ENCODE measurements around the gene PRKAG3. TPM values are rescaled to one million over a fixed set of nuclear protein-coding genes. Genes with fewer than 3 reads are reported as not detected.

The PRKAG3 gene
- total RNA-seq, 1 experiment from 2014 or later: not detected

DNA sequence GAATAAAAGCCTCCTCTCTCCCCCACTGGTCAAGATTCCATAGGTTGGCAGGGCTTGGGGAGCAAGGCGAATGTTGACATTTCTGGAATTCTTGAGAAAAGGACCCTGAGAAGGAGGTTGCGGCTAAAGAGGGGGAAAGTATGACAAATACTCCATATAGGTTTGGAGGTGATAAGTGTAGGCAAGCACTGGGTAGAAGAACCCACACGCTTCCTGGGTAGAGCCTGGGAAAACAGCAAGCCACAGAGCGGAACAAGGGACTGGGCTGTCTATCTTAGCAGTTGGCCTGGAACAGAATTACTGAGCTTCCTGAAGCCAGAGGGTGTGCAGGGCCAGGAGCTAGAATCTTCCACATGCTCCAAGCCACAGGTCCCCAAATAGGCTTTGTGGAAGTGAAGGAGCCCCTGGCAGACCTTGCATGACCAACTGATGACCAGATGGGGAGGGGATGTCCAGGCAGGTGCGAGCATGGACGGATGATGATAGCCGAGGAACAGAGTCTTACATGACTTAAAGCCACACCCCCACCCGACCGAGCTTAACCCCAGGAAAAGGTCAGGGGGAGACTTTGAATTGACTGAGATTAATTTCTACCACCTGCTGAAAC lies 9.9 kb downstream of the PRKAG3 start:
- intact Hi-C loops (cut with micrococcal nuclease): no loop called here
- ChIA-PET POLR2A (no interaction called here), CTCF (no interaction called here)
- H3K36me3 Mint-ChIP-seq (ENCODE audit: insufficient read depth, unreplicated experiment): no peaks in the 10 kb centered on the region
- no peak for DNase-seq (ENCODE audit: unreplicated experiment)
- no TSS peak for BruUV-seq (replicated peaks)
- peaks cover 16% of the 10 kb centered on the region for H3K27me3 Mint-ChIP-seq (ENCODE audit: insufficient read depth, unreplicated experiment)
- H3K27ac Mint-ChIP-seq (ENCODE audit: low read depth, unreplicated experiment): no peak overlapping the region
- TF ChIP-seq, protein P1, sequence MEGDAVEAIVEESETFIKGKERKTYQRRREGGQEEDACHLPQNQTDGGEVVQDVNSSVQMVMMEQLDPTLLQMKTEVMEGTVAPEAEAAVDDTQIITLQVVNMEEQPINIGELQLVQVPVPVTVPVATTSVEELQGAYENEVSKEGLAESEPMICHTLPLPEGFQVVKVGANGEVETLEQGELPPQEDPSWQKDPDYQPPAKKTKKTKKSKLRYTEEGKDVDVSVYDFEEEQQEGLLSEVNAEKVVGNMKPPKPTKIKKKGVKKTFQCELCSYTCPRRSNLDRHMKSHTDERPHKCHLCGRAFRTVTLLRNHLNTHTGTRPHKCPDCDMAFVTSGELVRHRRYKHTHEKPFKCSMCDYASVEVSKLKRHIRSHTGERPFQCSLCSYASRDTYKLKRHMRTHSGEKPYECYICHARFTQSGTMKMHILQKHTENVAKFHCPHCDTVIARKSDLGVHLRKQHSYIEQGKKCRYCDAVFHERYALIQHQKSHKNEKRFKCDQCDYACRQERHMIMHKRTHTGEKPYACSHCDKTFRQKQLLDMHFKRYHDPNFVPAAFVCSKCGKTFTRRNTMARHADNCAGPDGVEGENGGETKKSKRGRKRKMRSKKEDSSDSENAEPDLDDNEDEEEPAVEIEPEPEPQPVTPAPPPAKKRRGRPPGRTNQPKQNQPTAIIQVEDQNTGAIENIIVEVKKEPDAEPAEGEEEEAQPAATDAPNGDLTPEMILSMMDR (IDR thresholded peaks at IDR 0.05; ENCODE audit: unreplicated experiment): no peak
- H3K9me3 Mint-ChIP-seq (ENCODE audit: unreplicated experiment): no peaks in the 10 kb centered on the region
- H3K4me3 Mint-ChIP-seq (ENCODE audit: unreplicated experiment): no peak overlapping the region
- H3K4me1 Mint-ChIP-seq (ENCODE audit: insufficient read depth, unreplicated experiment): peaks cover 3% of the 10 kb centered on the region

DNA sequence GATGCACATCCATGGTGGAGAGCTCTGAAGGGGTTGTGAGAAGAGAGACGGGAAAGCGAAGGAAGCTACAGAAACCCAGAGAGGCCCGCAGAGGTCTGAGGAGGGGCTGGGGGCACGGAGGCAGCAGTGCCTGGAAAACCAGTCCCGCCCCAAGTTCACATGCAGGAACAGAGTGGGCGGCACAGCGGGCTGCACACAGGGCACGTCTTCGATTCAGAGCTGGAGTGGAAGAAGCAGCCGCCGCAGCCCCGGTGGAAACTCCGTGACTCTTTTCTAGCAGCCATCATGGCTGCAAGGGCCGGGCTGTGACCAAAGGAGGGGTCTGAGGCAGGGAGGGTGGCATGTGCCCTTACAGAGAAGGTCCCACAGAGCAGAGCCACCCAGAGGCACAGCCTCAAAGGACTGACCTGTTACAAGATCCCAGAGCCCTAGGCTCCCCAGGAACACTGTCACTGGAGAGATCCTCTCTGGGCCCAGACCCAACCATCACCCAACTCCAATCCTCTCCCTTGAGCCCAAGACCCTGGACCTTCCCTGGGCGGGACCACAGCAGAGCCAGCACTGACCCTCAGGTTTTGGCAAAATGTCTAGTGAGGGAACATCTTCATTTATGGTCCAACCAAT lies 10.7 kb downstream of the PRKAG3 start:
- CTCF ChIA-PET: no interaction called here
- Mint-ChIP-seq H3K27ac (ENCODE audit: low read depth, unreplicated experiment) (no peak overlapping the region), H3K36me3 (ENCODE audit: insufficient read depth, unreplicated experiment) (no peaks in the 10 kb centered on the region)

DNA sequence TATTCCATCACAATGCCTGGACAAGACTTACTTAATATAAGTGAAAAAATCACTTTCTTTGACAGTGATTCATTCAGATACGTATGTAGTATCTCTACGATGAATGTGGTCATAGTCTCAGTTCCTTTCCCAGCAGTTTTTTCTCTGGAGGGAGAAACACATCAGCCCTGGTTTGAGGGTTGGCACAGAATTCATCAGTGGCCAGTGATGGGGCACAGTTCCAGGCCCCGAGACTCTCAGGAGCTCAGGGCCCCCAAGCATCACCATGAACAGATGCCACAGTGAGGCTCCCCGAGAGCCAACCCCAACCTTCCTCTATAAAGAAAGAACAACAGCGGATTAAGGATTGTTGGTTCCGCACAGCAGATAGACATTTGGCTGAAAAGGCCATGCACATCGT lies 12.5 kb downstream of the PRKAG3 start:
- Mint-ChIP-seq H3K4me1 (ENCODE audit: insufficient read depth, unreplicated experiment) (peaks cover 6% of the 10 kb centered on the region), H3K36me3 (ENCODE audit: insufficient read depth, unreplicated experiment) (no peaks in the 10 kb centered on the region)
- intact Hi-C loops (cut with micrococcal nuclease): no loop called here

More for the DNA sequence above, 10.7 kb downstream of the PRKAG3 start:
- no peaks in the 10 kb centered on the region for H3K9me3 Mint-ChIP-seq (ENCODE audit: unreplicated experiment)
- BruUV-seq (replicated peaks): no TSS peak
- no peak for DNase-seq (ENCODE audit: unreplicated experiment)
- no peak overlapping the region for H3K4me3 Mint-ChIP-seq (ENCODE audit: unreplicated experiment)
- intact Hi-C loops (cut with micrococcal nuclease): no loop called here
- POLR2A ChIA-PET: no interaction called here
- H3K27me3 Mint-ChIP-seq (ENCODE audit: insufficient read depth, unreplicated experiment): peaks cover 13% of the 10 kb centered on the region
- peaks cover 6% of the 10 kb centered on the region for H3K4me1 Mint-ChIP-seq (ENCODE audit: insufficient read depth, unreplicated experiment)
- TF ChIP-seq, protein P1 (IDR thresholded peaks at IDR 0.05; ENCODE audit: unreplicated experiment): no peak

DNA sequence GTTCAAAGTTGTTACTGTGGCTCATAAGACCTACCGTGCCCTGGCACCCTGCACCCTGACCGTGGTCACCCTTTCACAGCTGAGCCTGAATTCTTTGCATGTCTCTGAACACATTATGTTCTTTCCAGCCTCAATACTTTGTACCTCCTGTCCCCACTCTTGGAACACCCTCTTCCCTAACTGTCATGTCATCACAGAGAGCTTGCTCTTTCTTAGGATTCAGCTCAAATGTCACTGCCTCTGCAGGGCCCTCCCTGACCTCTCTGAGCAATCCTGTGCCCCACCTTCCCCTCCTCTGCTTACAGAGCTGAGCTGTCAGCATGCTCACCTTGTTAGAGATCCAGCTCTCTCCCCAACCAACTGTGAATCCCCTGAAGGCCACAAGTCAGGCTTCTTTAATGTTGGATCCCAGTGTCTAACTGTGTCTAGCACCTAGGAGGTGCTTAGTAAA lies 15.0 kb downstream of the PRKAG3 start:
- no peak for DNase-seq (ENCODE audit: unreplicated experiment)
- no peaks in the 10 kb centered on the region for H3K9me3 Mint-ChIP-seq (ENCODE audit: unreplicated experiment)
- no peak overlapping the region for H3K27ac Mint-ChIP-seq (ENCODE audit: low read depth, unreplicated experiment)
- CTCF ChIA-PET: interaction anchor here (0.9 kb wide), 1 partner anchor 31 kb away, joined by 3 read pairs; no protein-coding TSS in a partner anchor
- peaks cover 27% of the 10 kb centered on the region for H3K27me3 Mint-ChIP-seq (ENCODE audit: insufficient read depth, unreplicated experiment)
- no peak overlapping the region for H3K4me3 Mint-ChIP-seq (ENCODE audit: unreplicated experiment)
- intact Hi-C loops (cut with micrococcal nuclease): no loop called here
- TF ChIP-seq, protein P1 (IDR thresholded peaks at IDR 0.05; ENCODE audit: unreplicated experiment): no peak
- no TSS peak for BruUV-seq (replicated peaks)
- POLR2A ChIA-PET: interaction anchor here (0.7 kb wide), 1 partner anchor 70 kb away, joined by 4 read pairs; no protein-coding TSS in a partner anchor
- H3K36me3 Mint-ChIP-seq (ENCODE audit: insufficient read depth, unreplicated experiment): no peaks in the 10 kb centered on the region
- peaks cover 6% of the 10 kb centered on the region for H3K4me1 Mint-ChIP-seq (ENCODE audit: insufficient read depth, unreplicated experiment)

More for the DNA sequence above, 12.5 kb downstream of the PRKAG3 start:
- Mint-ChIP-seq H3K27ac (ENCODE audit: low read depth, unreplicated experiment) (no peak overlapping the region), H3K27me3 (ENCODE audit: insufficient read depth, unreplicated experiment) (peaks cover 18% of the 10 kb centered on the region), H3K4me3 (ENCODE audit: unreplicated experiment) (no peak overlapping the region), H3K9me3 (ENCODE audit: unreplicated experiment) (no peaks in the 10 kb centered on the region)
- no TSS peak for BruUV-seq (replicated peaks)
- ChIA-PET CTCF (interaction anchor here (1.3 kb wide), 1 partner anchor 132 kb away, joined by 3 read pairs; no protein-coding TSS in a partner anchor), POLR2A (interaction anchor here (0.6 to 0.7 kb wide), 2 partner anchors 14 to 138 kb away, joined by 3 to 5 read pairs; no protein-coding TSS in a partner anchor)
- TF ChIP-seq, protein P1 (IDR thresholded peaks at IDR 0.05; ENCODE audit: unreplicated experiment): no peak
- DNase-seq (ENCODE audit: unreplicated experiment): no peak

All from MCF 10A (cell line).